PFSK-1 (cell line): ENCODE results near the gene CHDH.

Source experiments
- POLR2AphosphoS5 ChIP-seq: IDR thresholded peaks from 2 replicates; pipeline ENCODE4 v1.6.1; 2012; ENCODE audit warnings: low read depth, mild to moderate bottlenecking, control low read depth, low read length, moderate library complexity
- REST ChIP-seq, 2 experiments: IDR thresholded peaks; 2 replicates each; pipeline versions ENCODE4 v1.6.1 to v1.8.0; 2011 to 2012; ENCODE audit warnings: low read depth in 2 of 2, low read length in 2 of 2, control low read depth in 1 of 2, inconsistent platforms in 1 of 2, mild to moderate bottlenecking in 1 of 2, moderate library complexity in 1 of 2; ENCODE audit not compliant: insufficient read depth in 1 of 2
- SIN3A ChIP-seq: IDR thresholded peaks from 2 replicates; pipeline ENCODE4 v1.6.1; 2012; ENCODE audit warnings: mild to moderate bottlenecking, low read length, moderate library complexity, borderline replicate concordance; ENCODE audit not compliant: insufficient read depth

- no peak for TF ChIP-seq SIN3A
- TF ChIP-seq REST (IDR thresholded peaks at IDR 0.05; ENCODE audit: insufficient read depth in 1 of 2, low read depth in 2 of 2, low read length in 2 of 2) = no peak
- no peak for TF ChIP-seq POLR2AphosphoS5
These were observed 53.4 kb downstream of the CHDH start for GRCh38 chr3:53792866-53793265.
